DMS114 treated with DMSO at 0.1 percent for 48 hours (cell line): ENCODE data around the gene LYZL2.
"Not testable (repeated sequence)": the region's sequence is repeated elsewhere in the genome, so short reads cannot be mapped to it uniquely, and the experiment has no call there.

ENCODE experiments used
- DNase-seq: peaks from one replicate; lab custom pipeline; 2025; ENCODE audit not compliant: unreplicated experiment; lab: John Stamatoyannopoulos, UW

The LYZL2 gene

GRCh38 chr10:30629653-30630052, at the start of gene LYZL2:
LYZL2 (minus strand) TSS chr10:30629753; CDS start chr10:30626915, 2,838 bp downstream.
- DNase-seq = no peak

GRCh38 chr10:30677616-30678015, 48.1 kb upstream of the LYZL2 start:
- DNase-seq = not testable (repeated sequence)

GRCh38 chr10:30677146-30677545, 47.6 kb upstream of the LYZL2 start:
- not testable (repeated sequence) for DNase-seq

DNA sequence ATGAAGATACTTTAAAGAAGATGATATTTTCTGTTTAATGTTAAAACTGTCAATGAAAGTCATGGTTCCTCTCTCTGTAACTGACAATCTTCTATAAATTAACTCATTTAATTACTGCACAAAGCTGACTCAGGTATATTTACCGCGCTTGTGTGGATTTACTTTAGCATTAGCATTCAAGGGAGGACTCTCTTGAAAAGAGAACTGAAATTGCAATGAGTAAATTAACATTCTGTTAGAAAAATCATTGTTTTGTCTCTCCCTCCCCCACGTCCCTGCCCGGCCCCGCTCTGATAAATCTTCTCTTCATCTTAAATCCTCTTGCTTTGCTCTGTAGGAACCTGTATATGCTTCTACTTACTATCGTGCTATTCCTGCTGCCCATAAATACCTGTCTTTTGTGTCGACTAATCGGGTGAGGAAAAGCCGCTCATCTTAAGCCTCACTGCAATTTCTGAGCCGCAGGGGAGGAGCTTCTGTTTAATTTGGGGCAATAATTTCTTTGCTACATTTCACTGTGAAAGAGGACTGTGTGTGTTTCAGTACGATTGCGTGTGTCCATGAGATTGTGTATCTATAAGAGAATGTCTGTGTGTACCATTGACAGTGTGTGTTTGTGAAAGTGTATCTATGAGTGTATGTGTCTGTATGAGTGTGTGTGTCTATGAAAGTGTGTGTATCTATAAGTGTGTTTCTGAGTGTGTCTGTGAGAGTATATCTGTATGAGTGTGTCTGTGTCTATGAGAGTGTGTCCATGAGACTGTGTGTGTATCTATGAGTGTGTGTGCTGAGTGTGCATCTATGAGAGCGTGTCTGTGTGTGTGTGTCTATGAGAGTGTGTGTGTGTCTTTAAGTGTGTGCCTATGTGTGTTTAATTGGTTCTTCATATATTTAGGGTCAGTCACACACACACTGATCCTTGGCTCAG, 46.5 kb upstream of the LYZL2 start:
- no peak for DNase-seq

DNA sequence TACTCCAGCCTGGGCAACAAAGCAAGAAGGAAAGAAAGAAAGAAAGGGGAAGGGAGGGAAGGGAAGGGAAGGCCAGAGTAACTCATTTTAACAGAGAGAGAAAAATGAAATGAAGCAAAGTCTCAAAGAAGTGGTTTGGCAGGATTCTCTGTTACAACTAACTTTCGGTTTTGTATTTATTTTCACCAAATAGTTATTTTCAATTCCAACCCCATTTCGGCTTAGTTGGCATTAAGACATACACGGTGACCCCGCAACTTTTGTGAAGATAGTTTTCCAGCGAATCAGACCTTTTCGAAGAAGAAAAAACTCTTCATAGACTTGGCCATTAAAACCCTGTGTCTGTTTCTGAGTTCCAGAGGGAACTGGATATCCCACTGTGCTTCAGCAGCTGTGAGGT, 45.2 kb upstream of the LYZL2 start:
- DNase-seq = no peak

DNA sequence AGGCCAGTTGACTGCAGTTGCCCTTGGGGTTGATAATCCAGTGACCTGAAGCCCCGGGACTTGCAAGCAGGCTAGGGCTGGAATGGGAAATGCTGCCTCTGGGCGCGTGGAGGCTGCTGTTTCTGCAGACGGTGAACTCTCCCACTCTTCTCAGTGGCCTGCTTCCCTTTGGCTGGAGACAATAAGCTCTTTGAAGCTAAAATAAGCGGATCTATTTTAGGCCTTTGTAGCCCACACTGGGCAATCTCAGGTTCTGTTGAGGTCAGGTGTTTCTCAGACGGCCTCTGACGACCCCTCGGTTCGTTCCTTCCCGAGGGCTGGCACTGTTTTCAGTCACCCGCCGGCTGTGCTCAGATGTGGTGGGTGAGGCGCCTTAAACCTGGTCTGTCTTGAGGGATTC, 43.7 kb upstream of the LYZL2 start:
- DNase-seq = not testable (repeated sequence)

GRCh38 chr10:30672338-30672737, 42.8 kb upstream of the LYZL2 start:
- DNase-seq = not testable (repeated sequence)

DNA sequence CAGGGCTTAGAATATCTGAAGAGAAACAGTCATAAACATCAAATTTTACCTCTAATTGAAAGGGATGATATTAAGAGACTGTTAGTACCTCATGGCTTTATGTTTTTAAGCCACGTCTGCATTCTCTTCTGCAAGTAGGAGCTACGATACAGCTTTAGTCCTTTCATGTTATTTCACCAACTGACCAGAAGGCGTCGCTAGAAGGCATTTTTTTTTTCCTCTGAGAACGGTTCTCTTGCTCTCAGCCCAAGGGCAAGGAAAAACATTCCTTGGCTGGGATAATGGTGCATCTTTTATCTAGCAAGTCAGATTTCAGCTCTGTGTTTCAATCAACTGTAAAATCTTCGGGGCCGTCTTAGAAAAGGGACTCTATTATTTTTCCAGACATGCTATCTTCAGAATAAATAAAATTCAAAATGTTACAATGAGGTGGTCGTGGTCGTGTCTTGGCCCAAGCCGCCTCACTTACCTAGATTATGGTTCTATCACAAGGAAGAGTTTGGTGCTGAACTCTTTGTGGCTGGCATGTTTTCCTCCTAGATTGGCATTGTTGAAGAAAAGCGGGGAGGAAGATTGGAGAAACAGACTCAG, 41.6 kb upstream of the LYZL2 start:
- DNase-seq = peak; percentile 66

DNA sequence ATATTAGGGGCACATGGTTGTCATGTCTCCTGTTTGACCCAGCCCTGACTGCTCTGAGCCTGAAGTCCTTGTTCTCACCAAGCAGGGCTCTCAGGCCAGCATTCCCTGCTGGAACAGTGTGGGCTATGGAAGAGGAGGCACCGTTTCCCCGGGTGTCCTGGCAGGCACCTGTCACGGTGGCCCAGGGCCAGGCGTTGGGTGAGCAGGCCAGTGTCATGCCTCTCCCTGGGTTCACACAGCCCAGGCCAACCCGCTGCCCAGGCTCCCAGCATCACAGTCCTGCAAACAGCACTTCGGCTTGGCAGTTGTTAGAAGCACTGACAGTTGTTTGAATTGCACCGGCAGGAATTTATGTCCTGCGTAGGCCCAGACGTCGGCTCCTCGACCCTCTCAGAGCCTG, 38.4 kb upstream of the LYZL2 start:
- DNase-seq = not testable (repeated sequence)

DNA sequence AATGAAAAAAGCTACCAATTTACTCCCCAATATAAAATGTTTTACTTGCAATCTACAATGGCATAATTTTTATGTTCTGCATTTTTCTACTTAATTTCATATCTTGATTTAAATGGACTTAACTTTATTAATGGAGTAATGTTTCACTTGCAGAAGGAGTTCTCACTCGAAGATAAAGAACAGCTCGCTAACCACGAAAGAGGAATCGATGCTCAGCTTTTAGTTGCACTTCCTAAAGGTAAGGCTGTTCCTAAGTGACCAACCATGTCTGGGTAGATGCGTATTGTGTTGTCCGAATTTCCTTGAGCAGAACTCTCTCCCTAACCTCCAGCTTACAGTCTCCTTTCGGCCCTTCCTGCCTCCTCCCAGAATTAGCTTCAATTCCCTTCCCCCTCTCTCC, 33.9 kb upstream of the LYZL2 start:
- not testable (repeated sequence) for DNase-seq

GRCh38 chr10:30662814-30663213, 33.3 kb upstream of the LYZL2 start:
- DNase-seq = no peak

GRCh38 chr10:30660314-30660713, 30.8 kb upstream of the LYZL2 start:
- DNase-seq = not testable (repeated sequence)

DNA sequence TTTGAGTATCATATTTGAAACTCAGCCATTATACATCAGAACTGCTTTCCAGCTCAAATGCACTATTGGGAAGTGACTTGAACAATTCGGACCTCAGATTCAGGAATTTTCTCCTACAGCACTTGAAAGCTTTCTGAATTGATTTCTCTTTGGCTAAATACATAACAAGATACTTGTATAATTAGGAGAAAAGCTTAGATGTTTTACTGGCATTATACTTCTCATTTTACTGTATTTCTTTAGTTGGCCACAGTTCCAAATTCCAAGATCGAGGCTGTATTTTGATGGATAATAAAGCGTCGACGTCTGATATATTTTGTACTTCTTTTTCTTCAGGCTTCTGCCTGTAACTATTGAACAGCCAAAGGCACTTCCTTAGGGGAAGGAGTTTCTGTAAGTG, 26.7 kb upstream of the LYZL2 start:
- no peak for DNase-seq

GRCh38 chr10:30655001-30655400, 25.4 kb upstream of the LYZL2 start:
- DNase-seq = not testable (repeated sequence)

DNA sequence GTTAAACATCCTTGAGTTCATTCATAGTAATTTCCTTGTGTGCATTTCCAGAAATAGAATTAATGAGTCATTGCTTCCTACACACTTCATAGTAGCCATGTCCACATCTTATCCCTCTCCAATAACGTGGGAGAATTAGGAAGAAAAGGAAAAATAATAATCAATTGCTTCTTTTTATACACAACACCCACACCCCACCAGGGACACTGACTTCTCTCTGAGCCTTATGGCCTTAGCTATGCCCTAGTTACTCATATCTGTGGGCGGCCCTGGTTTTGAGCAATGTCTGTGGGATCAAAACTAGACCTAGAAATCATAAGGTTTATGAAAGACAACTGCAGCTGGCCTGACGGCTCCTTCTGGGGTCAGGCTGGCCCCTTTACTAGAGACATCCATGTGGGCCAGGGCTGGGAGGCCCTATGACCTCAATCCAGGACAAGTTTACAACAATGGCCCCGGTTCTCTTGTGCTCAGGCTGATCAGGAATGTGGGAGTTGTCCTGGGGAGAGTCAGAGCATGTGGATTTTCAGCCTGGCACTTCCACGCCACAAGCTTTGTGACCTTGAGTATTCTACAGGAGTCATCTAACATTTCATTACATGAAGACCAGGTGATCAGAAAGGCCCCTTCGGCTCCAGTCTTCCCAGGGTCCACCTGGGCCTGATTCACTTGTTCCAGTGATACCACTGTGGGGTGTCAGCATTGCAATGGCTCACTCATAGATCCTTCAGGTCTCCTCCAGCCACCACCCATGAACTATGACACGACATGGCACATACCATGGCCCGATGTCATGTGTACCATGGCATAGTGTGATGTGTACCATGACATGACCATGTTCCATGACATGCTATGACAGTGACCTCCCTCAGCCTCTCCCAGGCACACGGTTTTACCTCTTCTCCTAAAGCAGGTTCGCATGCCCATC, 22.2 kb upstream of the LYZL2 start:
- DNase-seq = not testable (repeated sequence)

GRCh38 chr10:30647089-30647488, 17.5 kb upstream of the LYZL2 start:
- DNase-seq = no peak

- DNase-seq = no peak
Measured at GRCh38 chr10:30645340-30645827, 15.8 kb upstream of the LYZL2 start.

- DNase-seq = not testable (repeated sequence)
Measured at GRCh38 chr10:30644408-30644861, 14.9 kb upstream of the LYZL2 start.

DNA sequence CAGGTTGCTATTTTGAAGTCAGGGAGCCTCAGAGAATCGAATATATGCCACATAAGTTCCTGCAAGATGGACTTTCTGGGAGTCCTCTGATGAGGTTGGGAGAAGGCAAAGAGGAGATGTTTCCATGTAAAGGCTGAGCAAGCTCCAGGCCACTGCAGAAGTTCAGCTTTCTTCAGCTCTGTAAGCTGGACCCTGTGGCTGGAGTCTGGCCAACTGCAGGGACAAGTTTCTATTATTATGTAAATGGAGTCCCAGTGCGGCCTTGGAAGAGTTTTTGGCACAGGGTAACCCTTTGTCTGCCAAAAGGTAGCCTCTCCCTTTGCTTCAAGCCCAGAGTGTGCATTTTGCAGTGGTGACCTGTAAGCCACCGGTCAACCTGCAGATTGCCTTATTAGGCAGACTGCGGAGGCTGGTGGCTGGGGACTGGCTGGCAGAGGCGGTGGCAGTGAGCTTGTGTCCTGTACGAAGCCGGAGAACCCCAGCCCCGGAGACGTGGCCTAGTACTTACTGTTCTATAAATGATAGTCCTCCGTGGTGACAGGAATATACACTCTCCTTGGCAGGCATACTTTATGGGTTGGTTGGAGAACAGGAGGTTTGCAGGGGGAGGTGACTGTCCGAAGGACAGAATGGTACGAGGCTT, 14.1 kb upstream of the LYZL2 start:
- DNase-seq = not testable (repeated sequence)

DNA sequence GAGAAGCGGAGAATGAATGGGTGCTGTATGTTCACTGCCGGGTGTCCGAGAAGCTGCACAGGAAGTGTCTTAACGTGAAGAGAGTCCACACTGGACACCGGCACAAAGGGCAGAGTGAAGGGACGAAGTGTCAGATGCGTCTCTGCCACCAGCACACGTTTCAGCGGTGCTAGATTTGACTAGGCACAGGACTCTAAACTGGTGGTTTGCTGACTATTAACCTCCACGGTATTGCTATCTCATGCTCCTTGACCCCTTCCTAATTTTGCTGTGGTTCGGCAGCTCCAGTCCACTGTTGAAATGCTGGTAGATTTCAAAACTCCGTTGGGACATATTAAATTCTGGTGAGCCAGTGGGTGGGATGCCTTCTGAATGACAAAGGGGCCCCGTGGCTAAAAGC, 13.3 kb upstream of the LYZL2 start:
- DNase-seq = not testable (repeated sequence)
